HUDEP-2 (cell line): ENCODE data around the gene GALE.
A peak's percentile ranks its signal among the peaks of the same experiment; 100 is the strongest.
"Not testable (repeated sequence)": the region's sequence is repeated elsewhere in the genome, so short reads cannot be mapped to it uniquely, and the experiment has no call there.

ENCODE experiments used
- DNase-seq, 76 experiments: peaks; one replicate each; lab custom pipeline; 2025; ENCODE audit not compliant: unreplicated experiment in 76 of 76; lab: John Stamatoyannopoulos, UW

The GALE gene

DNA sequence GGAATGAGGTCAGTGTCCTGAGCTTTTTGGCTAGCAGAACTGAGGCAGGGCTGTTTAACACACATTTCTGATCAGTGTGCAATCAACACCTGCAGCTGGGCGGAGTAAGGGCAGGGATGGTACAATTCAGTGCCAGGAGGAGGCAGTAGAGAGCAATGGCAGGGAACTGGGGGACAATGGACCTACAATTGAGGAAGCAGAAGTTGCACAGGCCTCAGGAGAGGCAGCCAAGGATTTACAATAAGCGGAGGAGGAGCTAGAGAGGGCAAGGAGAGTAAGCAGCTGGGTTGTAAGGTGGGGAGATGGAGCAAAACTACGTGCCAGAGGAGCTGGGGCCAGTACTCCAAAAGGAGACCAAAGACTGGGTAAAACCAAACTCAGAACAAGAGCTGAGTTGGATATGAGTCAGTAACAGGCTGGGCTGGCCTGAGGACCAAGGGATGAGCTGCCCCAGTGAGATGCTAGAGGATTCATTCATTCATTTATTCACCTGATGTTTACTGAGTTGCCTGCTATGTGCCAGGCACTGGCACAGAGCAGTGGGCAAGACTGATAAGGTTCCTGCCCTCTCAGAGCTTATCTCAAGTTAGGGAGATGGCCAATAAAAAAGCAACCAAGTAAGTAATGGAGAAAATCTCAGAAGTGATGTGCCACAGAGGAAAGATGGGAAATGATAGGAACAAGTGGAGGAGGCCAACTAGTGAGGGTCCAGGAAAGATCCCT, 10.4 kb upstream of the GALE start:
- DNase-seq = peak in 59 of 76 experiments; percentile 6 to 74 (median 36)

DNA sequence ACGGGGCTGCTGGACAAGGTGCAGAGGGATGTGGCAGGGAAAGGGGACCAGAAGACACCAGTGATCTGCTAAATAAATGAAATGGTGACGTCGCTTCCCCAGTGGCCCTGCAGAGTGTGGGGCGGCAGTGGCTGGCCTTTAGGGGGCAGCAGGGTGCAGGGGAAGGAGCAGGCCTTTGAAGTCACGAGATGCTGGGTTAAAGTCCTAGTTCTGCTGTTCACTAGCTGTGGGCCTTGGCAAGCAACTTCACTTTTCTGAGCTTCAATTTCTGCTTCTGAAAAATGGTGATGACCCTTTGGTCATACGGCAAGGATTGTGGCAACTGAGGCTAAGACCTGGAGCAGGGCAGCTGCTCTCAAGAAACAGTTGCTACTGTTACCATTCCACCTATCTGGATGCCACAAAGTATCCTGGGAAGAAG, 9.2 kb upstream of the GALE start:
- DNase-seq = peak in 73 of 76 experiments; percentile 33 to 90 (median 74)

- DNase-seq = peak in 2 of 76 experiments; percentile 10 to 17
Measured at GRCh38 chr1:23807453-23807852, 6.9 kb upstream of the GALE start.

- DNase-seq = no peak
Measured at GRCh38 chr1:23806280-23806679, 5.7 kb upstream of the GALE start.

DNA sequence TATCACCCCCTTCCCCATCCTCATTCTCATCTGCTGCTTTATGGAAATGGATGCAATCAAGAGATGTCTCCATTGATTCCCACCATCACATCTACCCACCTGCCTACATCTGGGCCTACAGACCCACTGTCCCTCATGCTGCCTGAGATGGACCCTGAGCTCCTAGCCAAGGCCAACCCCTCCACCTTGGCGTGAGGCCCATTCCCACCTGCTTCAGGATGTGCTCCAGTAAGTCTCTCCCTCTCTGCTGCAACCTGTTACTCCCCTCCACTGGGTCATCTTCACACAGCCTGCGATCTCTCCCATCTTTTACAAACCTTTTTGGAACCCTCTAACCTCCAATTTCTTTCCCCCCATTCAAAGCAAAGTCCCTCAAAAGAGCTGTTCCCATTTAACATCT, 4.5 kb upstream of the GALE start:
- no peak for DNase-seq

DNA sequence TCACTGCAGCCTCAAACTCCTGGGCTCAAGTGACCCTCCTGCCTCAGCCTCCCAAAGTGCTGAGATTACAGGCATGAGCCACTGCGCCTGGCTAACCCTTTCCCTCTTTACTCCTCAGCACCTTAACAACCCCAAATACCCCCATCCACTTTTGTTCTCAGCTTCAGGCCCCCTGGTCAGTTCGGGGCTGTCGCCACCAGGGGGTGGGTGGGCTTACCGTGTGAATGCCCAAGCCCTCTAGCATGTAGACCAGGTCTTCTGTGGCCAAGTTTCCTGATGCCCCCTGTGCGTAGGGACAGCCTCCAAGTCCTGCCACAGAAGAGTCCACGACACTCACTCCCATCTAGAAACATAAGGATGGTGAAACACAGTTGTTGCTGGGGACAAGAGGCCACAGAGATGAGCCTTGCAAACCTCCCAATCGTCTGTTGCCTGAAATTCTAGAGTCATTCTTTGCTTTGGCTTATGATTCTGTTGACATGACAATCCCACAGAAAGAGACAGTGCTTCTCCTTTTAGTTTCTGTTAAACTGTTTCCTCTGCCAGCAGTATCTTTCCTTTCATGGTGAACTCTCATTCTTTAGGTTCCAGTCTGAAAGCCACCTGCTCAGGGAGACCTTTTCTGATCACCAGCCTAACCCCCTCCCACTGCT, 3.8 kb upstream of the GALE start:
- DNase-seq = no peak

GRCh38 chr1:23803674-23804073, 3.1 kb upstream of the GALE start:
- no peak for DNase-seq

- DNase-seq = peak in 1 of 76 experiments; percentile 9
Measured at GRCh38 chr1:23802809-23803342, 2.3 kb upstream of the GALE start.

DNA sequence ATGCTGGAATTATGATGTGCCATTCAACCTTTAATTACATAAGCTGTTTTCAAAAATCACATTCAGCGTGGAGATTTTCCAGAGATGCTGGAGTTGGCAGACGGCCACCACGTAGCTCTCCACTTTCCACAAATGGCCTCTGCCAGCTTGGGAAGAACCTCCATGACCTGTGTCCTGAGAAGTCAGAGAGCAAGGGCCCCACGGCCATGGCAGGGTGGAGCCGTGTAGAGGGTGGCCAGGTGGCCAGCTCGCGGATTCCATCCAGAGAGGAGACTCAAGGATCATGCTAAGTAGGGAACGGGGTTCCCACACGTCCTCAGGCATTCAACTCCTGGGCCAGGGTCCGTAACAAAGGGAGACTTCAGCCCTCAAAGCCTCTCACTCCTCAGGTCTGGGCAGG, 1.3 kb upstream of the GALE start:
- DNase-seq = peak in 1 of 76 experiments; percentile 8

DNA sequence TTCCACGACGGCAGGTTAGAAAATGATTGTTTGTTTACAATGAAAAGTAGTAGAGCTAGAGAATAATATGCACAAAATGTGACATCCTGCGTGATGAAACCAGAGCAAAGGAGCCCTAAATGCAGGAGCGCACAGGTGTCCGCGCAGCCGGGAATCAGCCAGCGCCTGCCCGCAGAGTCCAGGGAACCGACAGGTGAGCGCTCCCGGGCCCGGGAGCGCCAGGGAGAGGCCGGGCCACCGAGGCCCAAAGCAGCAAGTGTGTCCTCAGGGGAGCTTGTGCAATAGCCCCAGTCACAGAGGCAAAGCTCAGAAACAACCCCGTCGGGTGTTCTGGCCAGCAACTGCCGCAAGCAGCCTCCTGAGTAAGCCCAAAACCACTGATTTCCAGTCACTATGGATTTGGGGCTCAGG, 789 bp upstream of the GALE start:
- DNase-seq = no peak

- DNase-seq = peak in 67 of 76 experiments; percentile 20 to 91 (median 59)
Measured at GRCh38 chr1:23799570-23800399, 769 bp downstream of the GALE start.

DNA sequence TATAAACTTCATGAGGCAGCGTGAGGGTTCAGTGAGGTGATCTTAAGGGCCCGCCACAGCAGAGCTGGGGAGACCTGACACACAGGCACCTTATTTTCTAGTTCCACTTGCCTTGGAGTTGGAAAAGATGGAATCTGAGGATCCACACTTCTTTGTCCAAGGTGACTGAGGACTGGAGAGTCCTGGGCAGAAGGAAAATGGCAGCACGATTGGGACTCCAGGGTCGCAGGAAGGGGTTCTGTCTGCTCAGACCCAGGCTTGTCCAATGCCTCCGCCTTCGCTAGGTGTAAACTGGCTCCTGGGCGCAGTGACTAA, 1.3 kb downstream of the GALE start:
- DNase-seq = no peak

GRCh38 chr1:23798662-23799142, 1.9 kb downstream of the GALE start:
- DNase-seq = peak in 16 of 76 experiments; percentile 11 to 39 (median 20)

DNA sequence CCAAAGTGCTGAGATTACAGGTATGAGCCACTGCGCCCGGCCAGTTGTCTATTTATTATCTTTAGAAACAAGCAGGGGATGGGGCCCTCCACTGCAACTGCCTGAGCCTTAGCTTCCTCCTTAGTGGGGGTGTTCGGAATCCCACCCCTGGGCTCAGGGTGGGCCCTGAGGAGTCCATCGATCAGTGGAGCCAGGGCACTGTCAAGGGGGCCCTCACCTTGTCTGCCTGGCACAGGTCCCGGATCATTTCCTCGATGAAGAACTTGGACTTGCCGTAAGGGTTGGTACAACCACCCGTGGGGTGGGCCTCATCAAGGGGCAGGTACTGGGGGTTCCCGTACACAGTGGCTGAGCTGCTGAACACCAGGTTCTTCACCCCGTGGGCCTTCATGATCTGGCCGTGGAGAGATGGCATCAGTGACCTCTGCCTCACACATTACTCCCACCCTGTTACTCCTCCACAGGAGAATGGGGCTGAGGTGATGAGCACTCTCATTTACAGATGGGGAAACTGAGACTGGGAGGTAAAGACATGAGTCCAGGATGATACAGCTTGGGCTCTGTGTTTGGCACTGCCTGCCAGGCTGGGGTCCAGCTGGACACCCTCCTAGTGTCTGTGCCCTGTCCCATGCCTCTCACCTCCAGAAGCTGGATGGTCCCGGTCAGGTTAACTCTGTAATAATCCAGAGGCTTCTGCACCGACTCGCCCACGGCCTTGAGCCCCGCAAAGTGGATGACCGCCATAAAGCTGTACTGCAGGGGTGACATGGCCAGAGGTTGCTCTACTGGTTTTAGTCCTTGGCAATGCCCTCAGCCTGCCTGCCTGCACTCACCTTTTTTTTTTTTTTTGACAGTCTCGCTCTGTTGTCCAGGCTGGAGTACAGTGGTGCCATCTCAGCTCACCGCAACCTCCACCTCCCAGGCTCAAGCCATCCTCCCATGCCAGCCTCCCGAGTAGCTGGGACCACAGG, 2.8 kb downstream of the GALE start:
- DNase-seq = no peak

DNA sequence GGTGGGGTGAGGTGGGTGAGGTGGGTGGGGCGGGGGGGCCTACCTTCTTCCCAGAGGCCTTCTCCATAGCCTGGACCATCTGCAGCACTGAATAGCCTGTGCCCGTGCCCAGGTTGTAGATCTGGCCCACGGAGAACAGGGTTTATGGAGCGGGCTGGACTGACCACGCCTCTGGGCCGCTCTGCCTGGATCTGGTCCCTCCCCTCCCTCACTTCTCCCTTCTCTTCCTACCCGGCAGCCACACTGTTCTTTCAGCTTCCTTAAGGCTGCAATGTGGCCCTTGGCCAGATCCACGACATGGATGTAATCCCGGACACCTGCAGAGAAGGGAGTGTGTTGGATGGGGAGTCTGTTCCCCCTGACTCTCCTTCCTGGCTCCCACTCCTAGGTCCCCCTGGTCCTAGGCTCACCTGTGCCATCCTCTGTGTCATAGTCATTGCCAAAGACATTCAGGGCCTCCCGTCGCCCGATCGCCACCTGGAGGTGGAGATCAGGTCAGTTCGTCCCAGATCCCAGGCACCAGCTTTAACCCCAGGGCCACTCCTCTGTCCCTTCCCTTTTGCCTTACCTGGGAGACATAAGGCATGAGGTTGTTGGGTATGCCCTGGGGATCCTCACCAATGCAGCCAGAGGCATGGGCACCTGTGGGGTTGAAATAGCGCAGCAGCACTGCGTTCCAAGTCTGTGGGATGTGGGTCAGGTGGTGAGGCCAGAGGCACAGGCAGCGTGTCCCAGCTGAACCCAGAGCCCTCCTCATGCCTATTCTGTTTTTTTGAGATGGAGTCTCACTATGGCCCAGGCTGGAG, 3.9 kb downstream of the GALE start:
- no peak for DNase-seq

- DNase-seq = no peak
Measured at GRCh38 chr1:23795676-23796465, 4.7 kb downstream of the GALE start.

- DNase-seq = not testable (repeated sequence)
Measured at GRCh38 chr1:23794732-23795182, 5.8 kb downstream of the GALE start.
